ENCODE measurements around the gene PACRG. TPM values are rescaled to one million over a fixed set of nuclear protein-coding genes. Genes with fewer than 3 reads are reported as not detected.

Gene PACRG
- total and polyA plus RNA-seq, 8 donors = 1.5 to 6.8 (median 4.6) TPM

GRCh38 chr6:163014736-163015135 lies 287.0 kb downstream of the PACRG start:
- Histone ChIP-seq H3K36me3 (no peaks in the 10 kb centered on the region), H3K9me3 (peaks cover 0 to 8% of the 10 kb centered on the region in 2 donors), H3K27me3 (no peaks in the 10 kb centered on the region), H3K27ac (no peak overlapping the region), H3K4me3 (no peak overlapping the region), H3K4me1 (no peaks in the 10 kb centered on the region)
- ATAC-seq = no peak
- DNase-seq = no peak
- TF ChIP-seq, protein P1, sequence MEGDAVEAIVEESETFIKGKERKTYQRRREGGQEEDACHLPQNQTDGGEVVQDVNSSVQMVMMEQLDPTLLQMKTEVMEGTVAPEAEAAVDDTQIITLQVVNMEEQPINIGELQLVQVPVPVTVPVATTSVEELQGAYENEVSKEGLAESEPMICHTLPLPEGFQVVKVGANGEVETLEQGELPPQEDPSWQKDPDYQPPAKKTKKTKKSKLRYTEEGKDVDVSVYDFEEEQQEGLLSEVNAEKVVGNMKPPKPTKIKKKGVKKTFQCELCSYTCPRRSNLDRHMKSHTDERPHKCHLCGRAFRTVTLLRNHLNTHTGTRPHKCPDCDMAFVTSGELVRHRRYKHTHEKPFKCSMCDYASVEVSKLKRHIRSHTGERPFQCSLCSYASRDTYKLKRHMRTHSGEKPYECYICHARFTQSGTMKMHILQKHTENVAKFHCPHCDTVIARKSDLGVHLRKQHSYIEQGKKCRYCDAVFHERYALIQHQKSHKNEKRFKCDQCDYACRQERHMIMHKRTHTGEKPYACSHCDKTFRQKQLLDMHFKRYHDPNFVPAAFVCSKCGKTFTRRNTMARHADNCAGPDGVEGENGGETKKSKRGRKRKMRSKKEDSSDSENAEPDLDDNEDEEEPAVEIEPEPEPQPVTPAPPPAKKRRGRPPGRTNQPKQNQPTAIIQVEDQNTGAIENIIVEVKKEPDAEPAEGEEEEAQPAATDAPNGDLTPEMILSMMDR (IDR thresholded peaks at IDR 0.05) = no peak
- intact Hi-C loops (cut with DNase I) = no loop called here

- no peaks in the 10 kb centered on the region for H3K4me1 ChIP-seq
- TF ChIP-seq, protein P1 (IDR thresholded peaks at IDR 0.05) = no peak
- H3K4me3 ChIP-seq = no peak overlapping the region
- intact Hi-C loops (cut with DNase I) = no loop called here
- no peaks in the 10 kb centered on the region for H3K27me3 ChIP-seq
- no peak for DNase-seq
- no peak for ATAC-seq
- H3K36me3 ChIP-seq = no peaks in the 10 kb centered on the region
- peaks cover 0 to 15% of the 10 kb centered on the region in 2 donors for H3K9me3 ChIP-seq
- H3K27ac ChIP-seq = no peak overlapping the region
Measured at GRCh38 chr6:163017801-163018200, 290.0 kb downstream of the PACRG start.

DNA sequence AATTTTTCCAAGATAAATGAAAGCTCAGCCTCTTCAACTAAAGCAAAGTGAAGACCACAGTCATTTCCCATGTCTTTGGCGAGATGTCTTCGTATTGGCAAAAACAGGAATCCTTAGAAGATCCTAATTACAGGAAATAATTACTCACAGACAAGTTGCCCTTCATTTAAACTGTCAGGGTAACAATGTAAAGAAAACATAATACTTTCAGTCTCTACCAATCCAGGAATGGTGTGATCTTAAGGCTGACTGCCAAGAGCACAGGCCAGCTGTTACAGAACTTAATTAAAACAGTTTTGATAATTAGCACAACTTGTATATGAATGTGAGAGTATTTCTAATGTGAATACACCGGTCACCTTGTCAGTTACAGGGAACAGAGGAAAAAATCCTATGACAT lies 292.2 kb downstream of the PACRG start:
- ATAC-seq (no peak), DNase-seq (peak in 2 of 4 donors; percentile 4 to 10)
- Histone ChIP-seq H3K4me1 (no peaks in the 10 kb centered on the region), H3K36me3 (no peaks in the 10 kb centered on the region), H3K27me3 (no peaks in the 10 kb centered on the region), H3K27ac (no peak overlapping the region), H3K4me3 (no peak overlapping the region), H3K9me3 (peaks cover 0 to 26% of the 10 kb centered on the region in 2 donors)
- TF ChIP-seq, protein P1 (IDR thresholded peaks at IDR 0.05) = no peak
- intact Hi-C loops (cut with DNase I) = no loop called here

DNA sequence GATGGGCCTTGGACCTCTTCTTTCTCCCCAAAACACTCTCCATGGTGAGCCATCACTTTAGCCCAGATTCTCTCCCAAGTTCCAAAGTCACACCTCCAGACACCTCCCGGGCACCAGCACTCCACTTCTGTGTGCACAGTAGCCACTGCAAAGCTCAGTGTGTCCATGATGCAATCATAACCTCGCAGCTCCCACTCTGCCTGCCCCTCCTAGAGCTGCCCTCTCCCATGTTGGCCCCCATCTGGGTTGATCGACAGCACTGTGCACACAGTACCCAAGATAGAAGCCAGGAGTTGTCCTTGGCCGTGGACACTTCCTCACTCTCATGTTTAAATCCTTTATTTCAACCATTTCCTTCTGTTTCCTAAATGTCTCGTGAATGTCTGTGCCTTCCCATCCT lies 293.3 kb downstream of the PACRG start:
- H3K27ac ChIP-seq = no peak overlapping the region
- intact Hi-C loops (cut with DNase I) = no loop called here
- no peak for ATAC-seq
- H3K9me3 ChIP-seq = peaks cover 0 to 24% of the 10 kb centered on the region in 2 donors
- H3K4me1 ChIP-seq = no peaks in the 10 kb centered on the region
- no peaks in the 10 kb centered on the region for H3K36me3 ChIP-seq
- TF ChIP-seq, protein P1 (IDR thresholded peaks at IDR 0.05) = no peak
- no peak for DNase-seq
- no peak overlapping the region for H3K4me3 ChIP-seq
- no peaks in the 10 kb centered on the region for H3K27me3 ChIP-seq

DNA sequence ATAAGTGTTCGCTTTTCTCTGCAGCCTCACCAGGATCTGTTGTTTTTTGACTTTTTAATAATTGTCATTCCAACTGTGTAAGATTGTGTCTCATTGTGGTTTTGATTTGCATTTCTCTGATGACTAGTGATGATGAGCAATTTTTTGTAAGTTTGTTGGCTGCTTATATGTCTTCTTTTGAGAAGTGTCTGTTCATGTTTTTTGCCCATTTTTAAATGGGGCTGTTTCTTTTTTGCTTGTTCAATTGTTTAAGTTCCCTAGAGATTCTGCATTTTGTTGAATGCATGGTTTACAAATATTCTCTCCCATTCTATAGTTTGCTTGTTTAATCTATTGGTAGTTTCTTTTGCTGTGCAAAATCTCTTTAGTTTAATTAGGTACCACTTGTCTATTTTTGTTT lies 295.9 kb downstream of the PACRG start:
- peaks cover 0 to 24% of the 10 kb centered on the region in 2 donors for H3K9me3 ChIP-seq
- no peaks in the 10 kb centered on the region for H3K4me1 ChIP-seq
- DNase-seq = no peak
- intact Hi-C loops (cut with DNase I) = no loop called here
- H3K27ac ChIP-seq = no peak overlapping the region
- no peaks in the 10 kb centered on the region for H3K36me3 ChIP-seq
- TF ChIP-seq, protein P1 (IDR thresholded peaks at IDR 0.05) = no peak
- ATAC-seq = no peak
- H3K4me3 ChIP-seq = no peak overlapping the region
- no peaks in the 10 kb centered on the region for H3K27me3 ChIP-seq

Measured in left lung (tissue), 10 donors.